Vagina (tissue), 2 donors: ENCODE results near the gene SF3B5.

Experiments
- CTCF ChIP-seq, 3 experiments: fragments of 450-650 bp in 2 of 3; fragments of 200-600 bp in 1 of 3; sonication (generic) in 1 of 3; IDR thresholded peaks; one replicate each; pipeline ENCODE4 v1.5.1; 2017 to 2019; ENCODE audit warnings: antibody characterized with exemption in 3 of 3, mild to moderate bottlenecking in 2 of 3, moderate library complexity in 2 of 3
- POLR2A ChIP-seq, 2 donors: fragments of 450-650 bp; IDR thresholded peaks; one replicate each; pipeline ENCODE4 v1.6.1; 2017; ENCODE audit warnings: antibody characterized with exemption in 2 of 2, mild to moderate bottlenecking in 2 of 2, moderate library complexity in 2 of 2
- POLR2AphosphoS5 ChIP-seq, 2 donors: sonication (generic); formaldehyde crosslinking; IDR thresholded peaks; one replicate each; pipeline ENCODE4 v1.9.0; 2017; ENCODE audit warnings: antibody characterized with exemption in 2 of 2, mild to moderate bottlenecking in 2 of 2, low read depth in 1 of 2; ENCODE audit not compliant: insufficient read depth in 1 of 2

- TF ChIP-seq CTCF (IDR thresholded peaks at IDR 0.05) (peak in 2 of 3 experiments; percentile 6 to 7), POLR2A (IDR thresholded peaks at IDR 0.05) (peak in 1 of 2 donors; percentile 42), POLR2AphosphoS5 (IDR thresholded peaks at IDR 0.05; ENCODE audit: insufficient read depth in 1 of 2, low read depth in 1 of 2) (peak; percentile 95 to 99)
Measured at GRCh38 chr6:144095134-144096002, at the start of gene SF3B5.
